NT2/D1 (cell line): ENCODE data around the gene CDYL2.

Source experiments
- SUZ12 ChIP-seq: IDR thresholded peaks from 2 replicates; pipeline ENCODE4 v1.6.1; 2011; ENCODE audit not compliant: insufficient read length, insufficient read depth; ENCODE audit errors: extremely low read depth
- YY1 ChIP-seq: IDR thresholded peaks from 2 replicates; pipeline ENCODE4 v1.6.1; 2011; ENCODE audit not compliant: insufficient read length, insufficient read depth
- ZNF274 ChIP-seq: IDR thresholded peaks from 2 replicates; pipeline ENCODE4 v1.6.1; 2011; ENCODE audit warnings: mild to moderate bottlenecking, low read depth, low read length

DNA sequence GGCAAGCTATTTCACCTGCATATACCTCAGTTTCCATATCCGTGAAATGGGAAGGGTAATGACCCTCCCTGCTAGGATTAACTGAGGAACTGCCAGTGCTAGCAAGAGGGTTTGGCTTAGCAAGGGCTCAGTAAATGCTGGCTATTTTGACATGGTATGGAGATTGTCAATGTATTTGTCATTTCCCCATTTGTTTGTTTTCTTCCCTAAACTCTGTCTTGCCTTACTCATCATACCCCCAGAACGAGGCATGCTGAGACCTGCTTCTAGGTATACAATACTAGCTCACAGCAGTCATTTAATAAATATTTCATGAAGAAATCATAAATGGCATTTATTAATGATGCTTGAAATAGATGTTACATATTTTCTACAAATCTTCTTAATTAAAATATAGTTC is 139.6 kb downstream of the CDYL2 start:
- TF ChIP-seq YY1 (no peak), ZNF274 (no peak), SUZ12 (no peak)
